NCI-H524 (cell line): ENCODE results near the gene CAMK2D.
A peak's percentile ranks its signal among the peaks of the same experiment; 100 is the strongest.

Experiments used
- DNase-seq, 2 experiments: peaks; one replicate each; lab custom pipeline; 2025; lab: John Stamatoyannopoulos, UW

CAMK2D gene

DNA sequence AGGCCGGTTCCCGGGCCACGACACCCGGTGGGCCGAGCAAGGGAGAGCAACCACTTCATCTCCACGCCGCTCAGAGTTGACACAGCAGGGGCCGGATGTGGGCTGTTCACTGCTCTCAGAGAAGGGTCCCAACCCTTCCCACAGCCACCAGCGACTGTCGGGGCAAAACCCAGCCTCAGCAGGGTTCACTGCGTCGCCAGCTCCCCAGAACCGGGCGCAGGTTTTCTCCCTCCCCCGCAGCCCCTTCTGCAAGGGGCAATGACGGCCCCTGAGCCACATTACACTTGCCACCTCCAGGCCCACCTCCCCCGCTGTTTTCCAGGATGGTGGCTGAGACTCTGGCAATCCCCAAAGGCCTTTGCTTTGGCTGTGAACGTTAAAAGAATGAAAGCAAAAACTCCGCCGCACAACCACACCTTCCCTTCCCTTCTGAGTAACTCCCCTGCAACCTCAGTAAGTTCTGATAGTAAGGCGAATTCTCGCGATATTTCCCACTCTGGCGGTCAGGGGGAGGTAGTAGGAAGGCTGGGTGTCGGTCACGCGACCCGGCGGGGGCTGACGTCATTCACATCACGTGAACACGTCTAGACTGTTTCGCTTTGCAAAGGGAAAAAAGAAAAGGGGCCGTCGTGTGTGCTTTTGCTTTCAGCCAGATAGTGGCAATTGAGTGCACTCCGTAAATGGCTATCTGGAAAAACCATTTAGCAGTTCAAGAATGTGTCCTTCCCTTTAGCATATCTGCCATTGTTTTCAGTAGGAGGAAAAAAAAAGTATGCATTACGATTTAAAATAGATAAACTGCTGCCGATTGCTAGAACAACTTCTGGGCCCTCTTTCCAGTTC lies 869 bp upstream of the CAMK2D start:
- DNase-seq = peak; percentile 94

DNA sequence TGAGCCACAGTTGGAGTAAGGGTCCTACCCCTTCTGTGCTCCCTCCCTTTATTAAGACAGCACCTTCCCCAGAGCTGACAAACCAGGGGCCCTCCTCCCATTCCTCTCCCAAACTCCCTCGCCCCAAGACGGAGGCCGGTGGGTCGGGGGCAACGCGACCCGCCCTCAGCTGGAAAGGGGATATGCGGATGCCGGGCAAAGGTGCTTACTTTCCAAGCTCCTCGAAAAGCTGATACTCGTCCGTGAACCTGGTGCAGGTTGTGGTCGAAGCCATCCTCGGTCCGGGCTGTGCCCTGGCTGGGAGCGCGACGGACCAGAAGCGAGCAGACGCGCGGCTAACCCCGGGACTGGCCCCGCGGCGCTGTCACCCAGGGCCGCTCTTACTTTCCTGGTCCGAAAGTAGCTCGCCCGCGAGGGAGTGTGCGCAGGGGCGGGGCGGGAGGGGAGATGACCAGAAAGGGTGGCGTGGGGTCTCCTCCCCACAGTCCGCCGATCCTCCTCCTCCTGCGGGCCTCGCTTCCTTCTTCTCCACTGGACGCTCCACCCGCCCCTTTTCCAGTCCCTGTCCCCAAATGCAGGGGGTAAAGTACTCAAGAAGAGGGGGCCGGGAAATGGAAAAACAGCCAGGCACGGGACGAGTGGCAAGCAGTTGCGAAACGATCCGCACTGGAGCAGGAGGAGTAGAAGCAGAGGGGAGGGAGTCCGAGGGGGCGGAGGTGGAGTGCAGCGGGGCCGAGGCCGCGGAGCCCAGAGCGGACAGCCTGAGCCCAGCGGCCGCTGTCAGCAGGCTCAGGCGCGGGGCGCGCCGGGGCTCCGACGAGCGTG lies 531 bp downstream of the CAMK2D start:
- DNase-seq = peak; percentile 31 to 51

DNA sequence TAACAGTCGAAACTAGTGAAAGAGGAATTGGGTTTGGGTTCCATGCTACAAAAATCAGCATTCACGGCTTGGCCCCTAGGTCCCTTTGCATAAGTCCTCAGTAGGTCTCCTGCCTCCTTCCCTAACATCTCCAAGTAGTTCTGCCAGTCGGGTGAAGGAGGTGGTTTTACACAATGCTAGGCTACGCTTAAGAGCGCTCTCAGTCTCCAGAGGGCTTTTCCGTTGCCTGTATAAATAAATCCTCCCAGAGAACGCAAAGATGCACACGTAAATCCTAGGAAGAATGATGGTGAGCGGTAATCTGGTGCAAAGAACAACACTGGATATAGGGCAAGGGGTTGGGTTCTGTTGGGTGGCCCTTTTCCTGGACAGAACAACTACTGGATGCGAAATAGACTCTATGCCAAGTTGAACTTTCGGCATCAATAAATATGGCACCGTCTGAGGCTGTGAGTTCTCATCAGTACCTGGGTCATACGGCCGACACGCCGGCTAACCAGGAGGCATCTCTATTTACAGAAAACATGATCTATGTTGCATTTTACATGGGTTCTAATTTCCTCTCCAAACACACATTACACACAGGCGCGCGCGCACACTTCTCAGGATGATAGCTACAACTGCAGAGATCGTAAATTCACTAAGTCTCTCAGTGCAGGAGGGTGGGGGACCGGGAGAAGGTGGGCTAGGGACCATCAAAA lies 1.3 kb downstream of the CAMK2D start:
- peak; percentile 12 to 44 for DNase-seq

DNA sequence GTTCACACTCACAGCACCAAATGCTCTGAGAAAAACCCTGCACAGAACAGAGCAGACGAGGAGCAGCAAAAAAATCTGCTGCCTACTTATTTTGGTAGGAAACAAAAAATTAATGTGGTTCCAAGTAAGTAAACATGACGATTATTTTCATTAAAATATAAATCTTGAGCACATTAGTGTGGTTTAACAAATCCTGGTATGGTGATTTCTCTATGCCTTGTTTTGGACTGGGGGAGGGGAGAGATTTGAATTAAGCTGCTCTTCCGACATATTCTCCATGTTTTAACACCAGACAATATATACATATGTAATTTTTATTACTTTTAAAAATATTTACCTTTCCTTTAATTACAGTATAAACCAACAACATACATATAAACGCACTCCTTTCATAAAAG lies 1.8 kb downstream of the CAMK2D start:
- DNase-seq = no peak

DNA sequence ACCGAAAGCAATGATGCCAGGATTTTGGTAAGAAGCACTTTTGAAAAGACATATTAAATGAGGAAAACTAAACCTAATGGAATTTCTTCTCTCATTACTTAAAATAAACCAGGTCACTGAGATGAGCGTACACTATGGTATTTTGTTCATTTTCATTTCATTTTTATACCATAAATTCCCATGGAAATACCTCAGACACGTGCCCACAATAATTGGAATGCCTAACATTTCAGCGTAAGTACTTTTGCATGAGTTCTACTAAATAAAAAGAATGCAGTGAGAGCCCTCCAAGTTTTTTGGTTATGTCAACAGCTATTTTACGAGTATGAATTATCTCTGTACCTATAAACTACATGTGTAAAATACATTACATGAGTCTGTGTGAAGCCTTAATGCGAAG lies 3.2 kb downstream of the CAMK2D start:
- no peak for DNase-seq

DNA sequence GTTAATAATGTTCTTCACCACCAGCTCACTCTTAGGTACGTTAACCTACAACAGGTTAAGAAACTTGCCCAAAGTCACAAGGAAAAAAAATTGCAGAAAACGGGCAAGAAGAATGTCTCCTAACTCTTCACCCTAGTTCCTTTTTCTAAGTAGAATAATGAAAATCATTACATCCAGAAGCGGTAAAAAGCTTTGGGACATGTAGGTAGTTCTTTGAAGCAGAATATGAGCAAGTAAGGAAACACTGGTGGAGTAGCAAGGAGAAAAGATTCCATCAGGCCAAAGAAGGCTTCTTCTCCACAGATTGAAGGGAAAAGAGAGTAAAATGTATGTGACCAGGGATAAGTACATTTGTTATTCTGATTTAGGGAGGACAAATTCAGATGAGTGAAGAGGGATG lies 4.1 kb downstream of the CAMK2D start:
- DNase-seq = no peak

DNA sequence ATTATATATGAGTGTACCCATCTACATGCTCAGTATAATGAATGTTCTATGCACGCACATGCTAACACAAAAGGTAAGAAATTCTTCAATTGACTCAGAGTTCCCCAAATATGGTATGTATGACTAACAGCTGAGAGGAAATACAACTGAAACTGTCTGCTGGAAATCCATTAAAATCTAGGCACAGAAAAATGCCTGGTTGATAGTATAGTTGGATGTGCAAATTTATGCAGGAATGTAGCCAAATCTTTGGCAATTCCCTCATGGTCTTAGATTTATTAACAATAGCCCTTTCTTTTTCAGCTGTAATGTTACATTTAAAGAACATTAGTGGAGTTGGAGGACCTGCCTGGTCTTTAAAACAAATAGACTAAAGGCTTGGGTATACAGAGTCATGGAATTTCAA lies 5.5 kb downstream of the CAMK2D start:
- no peak for DNase-seq

DNA sequence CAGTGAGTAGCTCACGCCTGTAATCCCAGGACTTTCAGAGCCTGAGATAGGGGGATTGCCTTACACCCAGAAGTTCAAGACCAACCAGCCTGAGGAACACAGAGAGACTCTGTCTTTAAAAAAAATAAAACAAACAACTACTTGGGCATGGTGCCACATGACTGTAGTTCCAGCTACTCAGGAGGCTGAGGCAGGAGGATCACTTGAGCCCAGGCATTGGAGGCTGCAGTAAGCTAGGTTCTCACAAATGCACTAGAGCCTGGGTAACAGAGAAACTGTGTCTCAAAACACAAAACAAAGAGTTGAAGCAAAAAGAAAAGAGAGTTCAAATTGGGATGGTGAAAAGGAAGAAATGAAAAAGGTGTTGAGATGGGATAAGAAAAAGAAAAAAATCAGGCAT lies 10.8 kb downstream of the CAMK2D start:
- DNase-seq = no peak

DNA sequence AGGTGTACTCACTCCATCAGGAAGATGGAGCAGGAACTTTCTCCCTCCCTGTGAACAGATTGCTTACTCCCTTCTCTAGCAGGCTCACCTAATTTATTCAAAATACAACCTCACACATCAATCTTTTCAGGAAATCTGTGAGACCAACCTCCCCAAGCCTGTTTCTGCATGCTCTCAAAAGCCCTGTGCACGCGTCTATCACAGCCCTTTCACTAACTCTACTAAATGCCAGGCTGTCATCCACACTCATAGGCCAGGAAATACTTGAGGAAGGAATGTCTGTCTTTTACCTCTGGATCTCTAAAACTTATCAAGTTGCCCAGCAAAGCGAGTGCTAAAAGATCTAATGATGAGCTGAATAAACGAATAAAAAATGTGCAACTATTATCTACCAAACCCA lies 11.2 kb downstream of the CAMK2D start:
- no peak for DNase-seq

DNA sequence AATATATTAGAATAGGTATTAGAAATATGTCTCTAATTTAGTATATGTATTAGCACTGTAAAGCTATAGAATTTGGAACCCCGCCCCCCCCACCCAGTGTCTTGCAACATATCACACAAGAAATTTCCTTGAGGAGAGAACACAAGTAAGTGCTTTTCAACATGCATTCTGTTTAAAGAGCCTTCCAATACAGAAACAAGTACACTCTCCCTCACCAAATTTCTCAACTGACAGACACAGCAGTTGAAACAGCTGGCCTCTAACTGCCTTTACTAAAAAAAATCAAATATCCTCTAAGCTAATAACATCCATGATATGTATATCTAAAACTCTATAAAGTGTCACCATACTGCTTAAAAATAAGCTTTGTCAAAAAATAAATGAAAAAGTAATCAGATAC lies 12.4 kb downstream of the CAMK2D start:
- DNase-seq = no peak

DNA sequence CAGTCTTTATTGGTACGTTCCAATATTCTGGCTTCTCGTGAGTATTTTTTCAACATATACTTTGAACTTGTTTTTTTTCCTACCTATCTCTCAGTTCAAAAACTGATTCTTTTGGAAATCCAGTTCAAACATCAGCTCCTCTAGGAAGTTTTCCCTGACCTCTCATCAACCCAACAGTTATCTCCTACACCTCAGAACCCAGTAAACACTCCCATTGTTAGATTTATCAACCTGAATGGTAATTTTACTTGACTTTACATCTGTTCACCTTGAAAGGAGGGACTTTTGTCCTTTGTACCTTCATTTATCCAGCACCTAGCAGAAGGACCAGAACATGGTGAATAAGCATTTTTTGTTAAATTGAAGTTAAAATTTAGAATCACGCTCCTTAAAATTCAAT lies 13.6 kb downstream of the CAMK2D start:
- DNase-seq = no peak

DNA sequence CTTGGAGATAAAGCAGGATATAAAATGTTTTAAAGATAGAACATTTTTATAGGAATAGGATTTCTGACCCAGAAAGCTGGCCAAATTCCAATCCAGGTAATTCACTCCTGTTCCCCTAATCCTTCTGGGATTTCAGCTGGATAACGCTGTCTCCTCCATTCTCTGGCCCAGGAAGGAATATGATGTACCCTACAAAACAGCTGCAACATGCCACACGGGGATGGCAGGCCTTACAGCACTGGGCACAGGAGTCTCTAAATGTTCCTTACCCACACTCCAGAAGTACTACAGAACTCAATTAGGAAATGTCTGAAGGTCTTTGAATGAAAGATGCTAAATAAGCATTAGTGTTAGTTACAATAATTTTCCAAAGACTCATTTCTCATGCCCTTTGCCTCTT lies 15.8 kb downstream of the CAMK2D start:
- no peak for DNase-seq

DNA sequence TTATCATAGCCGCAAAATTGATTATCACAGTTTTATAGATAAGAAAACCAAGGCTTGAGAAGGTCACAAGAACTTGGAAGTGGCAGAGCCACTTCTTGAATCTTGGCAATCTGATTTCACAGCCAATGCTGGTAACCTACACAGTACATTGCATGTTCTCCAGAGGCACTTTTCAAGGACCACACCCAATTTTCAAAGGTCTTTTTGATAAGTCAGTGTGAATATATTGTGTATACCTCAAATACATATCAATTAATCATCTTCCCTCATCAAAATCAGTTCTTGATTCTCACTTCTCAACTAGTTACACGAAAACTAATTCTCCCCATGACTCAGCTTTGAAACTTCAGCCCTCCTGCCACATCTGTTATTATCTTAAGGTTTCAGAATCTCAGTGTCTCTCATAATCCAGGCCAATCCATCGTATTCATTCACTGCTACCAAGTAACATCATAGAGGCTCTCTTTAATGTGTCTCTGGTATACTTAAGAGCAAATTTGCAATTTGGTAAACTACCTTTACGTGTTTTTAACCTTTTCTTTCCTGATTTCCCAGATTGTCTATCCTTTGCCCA lies 16.8 kb downstream of the CAMK2D start:
- DNase-seq = no peak

DNA sequence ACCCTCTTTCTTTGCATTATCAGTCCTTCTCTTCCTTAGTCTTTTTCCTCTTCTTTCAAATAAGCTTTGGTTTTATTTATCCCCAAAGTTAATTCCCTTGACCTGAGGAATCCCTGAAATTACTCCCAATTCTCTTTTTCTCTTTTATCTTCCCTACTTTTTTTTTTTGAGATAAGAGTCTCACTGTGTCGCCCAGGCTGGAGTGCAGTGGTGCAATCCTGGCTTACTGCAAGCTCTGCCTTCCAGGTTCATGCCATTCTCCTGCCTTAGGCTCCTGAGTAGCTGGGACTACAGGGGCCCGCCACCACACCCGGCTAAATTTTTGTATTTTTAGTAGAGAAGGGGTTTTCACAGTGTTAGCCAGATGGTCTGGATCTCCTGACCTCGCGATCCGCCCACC lies 17.8 kb downstream of the CAMK2D start:
- DNase-seq = no peak

DNA sequence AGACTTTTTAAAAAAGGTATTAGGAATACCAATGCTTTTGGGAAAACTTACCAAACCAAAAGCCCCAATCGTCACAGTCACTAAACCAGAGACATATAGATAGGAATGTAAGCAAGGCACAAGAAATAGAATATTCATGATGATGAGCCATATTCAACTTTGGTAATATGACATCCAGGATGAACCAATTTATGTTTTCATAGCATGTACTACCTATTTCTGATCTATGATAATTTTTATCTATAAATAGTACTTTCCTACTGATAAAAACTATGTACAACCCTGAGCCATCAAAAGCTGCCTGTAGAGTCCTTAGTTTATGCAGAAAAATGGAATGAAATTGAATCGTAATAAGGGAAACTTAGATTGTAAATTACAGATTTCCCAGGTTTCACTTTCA lies 18.9 kb downstream of the CAMK2D start:
- no peak for DNase-seq

DNA sequence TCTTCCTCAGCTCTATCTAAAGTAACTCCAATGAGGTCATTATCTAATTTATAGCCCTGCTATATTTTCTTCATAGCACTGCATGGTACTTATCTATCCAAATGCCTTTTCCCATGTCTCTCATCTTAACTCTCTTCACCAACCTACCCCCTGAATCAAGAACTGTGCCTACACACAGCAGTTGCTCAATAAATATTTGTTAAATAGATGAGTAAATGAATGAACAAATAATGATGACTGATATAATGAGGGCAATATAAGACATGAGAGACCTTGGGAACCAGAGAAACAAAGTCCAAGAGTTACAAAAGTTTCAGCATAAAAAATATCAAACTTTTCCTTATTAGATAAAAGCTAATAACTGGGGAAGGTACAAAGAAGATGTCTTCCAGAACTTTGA lies 19.6 kb downstream of the CAMK2D start:
- no peak for DNase-seq

DNA sequence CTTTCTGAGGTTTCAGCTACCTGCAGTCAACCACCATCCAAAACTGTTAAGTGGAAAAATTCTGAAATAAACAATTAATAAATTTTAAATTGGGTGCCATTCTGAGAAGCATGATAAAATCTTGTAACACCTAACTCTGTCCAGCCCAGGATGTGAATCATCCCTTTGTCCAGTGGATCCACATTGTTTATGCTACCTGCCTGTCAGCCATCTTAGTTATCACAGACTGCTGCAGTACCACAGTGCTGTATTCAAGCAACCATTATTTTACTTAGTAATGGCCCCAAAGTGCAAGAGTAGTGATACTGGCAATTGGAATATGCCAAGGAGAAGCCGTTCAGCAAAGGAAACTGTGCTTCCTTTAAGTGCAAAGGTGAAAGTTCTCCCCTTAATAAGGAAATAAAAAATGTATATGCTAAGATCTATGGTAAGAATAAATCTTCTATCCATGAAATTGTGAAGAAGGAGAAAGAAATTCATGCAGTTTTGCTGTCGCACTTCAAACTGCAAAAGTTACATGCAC lies 20.6 kb downstream of the CAMK2D start:
- no peak for DNase-seq

DNA sequence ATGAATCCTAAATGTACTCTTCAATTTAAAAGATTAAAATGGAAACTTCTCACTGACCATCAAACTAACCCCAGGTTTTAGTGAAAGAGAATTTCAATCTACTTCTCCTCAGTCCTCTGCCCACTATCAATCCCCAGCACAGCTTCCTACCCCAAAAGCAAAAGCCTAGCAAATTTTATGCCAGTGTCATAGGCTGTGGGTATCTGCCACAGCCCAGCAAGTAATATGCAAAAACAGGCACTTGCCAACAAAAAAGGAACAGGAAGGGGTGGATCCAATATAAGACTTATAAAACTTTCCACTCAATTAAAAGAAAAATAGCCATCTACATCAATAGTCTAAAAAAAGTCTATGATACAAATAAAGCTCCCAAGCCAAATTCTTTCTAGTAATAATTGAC lies 22.3 kb downstream of the CAMK2D start:
- DNase-seq = no peak

DNA sequence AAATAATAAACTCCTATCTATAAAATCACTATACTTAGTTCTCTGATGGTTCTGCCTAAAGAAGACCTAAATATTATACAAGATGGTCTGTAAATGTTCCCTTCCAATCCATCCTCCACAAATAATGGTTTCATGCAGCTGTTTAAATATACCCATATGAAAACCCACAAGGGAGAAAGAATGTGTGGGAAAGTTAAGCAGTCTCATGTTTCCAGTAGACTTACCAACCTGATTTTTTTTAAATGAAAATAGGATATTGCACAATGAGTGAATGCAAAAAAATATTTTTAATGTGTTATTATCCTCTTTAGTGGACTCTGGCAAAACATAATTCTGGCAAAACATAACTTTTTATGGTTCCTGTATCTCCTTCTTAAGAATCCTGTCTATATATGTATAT lies 23.3 kb downstream of the CAMK2D start:
- DNase-seq = no peak

DNA sequence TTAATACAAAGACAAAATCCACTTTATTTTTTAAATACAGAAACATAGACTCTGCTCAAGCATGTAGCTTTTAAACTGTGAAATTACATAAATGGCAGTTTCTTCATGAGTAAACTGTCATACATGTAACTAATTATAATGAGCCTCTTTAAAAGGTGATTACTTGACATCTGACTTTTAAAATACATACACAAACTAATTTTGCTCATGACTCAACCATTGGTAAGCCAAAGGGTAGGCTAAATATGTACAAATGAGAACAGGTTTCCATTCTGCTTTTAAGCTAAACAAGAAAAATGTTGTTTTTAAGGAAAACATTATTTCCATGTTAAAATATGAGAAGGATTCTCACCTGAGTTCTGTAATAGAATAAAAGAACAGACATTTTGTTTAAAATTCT lies 27.9 kb downstream of the CAMK2D start:
- DNase-seq = no peak

DNA sequence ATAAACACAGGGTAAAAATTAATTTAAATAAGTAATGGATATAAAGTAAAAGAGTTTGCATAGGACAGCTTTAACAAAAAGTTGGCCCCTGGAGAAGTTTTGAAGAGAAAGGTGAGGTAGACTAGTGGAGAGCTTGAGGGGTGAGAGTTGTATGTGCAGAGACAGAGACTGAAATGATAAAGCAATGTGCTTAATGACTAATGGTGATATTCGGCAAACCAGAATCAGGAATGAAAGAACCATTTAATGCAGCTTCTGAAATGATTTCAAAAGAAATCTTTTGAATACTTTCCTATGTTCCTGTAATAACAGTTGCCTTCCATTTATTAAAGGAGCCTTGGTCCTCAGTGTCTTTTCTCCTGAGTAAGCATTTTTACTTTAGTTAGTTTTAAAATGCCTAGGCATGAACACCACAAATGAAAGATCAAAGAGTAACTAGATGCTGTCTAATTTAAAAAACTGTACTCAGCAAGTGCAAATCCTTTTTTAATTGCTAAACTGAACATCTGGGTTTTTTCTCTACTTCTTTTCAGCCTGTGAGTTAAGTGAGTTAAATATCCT lies 28.5 kb downstream of the CAMK2D start:
- DNase-seq = peak in 1 of 2 experiments; percentile 4
